Thoracic aorta (tissue), 2 donors: Measurements from ENCODE around the gene FOXQ1. TPM values are rescaled to one million over a fixed set of nuclear protein-coding genes. Genes with fewer than 3 reads are reported as not detected.

ENCODE experiments used
- ATAC-seq: fragments of 150-250 bp; one replicate; pipeline ENCODE4 v1.8.0; 2017; ENCODE audit warnings: low read depth; ENCODE audit not compliant: insufficient number of reproducible peaks, low FRiP score
- DNase-seq: peaks from one replicate; pipeline ENCODE4 v3.0.0-alpha.2; 2020; ENCODE audit warnings: low spot score
- H3K27ac ChIP-seq, 2 donors: fragments of 200-600 bp; sonication (generic); 1 replicate in 1 of 2; 2 replicates in 1 of 2; pipeline ENCODE4 v1.5.1; 2016; ENCODE audit warnings: mild to moderate bottlenecking in 2 of 2, moderate library complexity in 2 of 2
- H3K27me3 ChIP-seq: fragments of 200-600 bp; sonication (generic); replicated peaks from 2 replicates; pipeline ENCODE4 v1.6.0; 2016; ENCODE audit warnings: mild to moderate bottlenecking; ENCODE audit not compliant: insufficient read depth
- H3K36me3 ChIP-seq: fragments of 200-600 bp; sonication (generic); one replicate; pipeline ENCODE4 v1.5.1; 2016
- H3K4me1 ChIP-seq, 2 donors: fragments of 200-600 bp; sonication (generic); 1 replicate in 1 of 2; 2 replicates in 1 of 2; pipeline versions ENCODE4 v1.5.1 to v1.6.0; 2016; ENCODE audit warnings: low read depth in 2 of 2, mild to moderate bottlenecking in 1 of 2; ENCODE audit not compliant: control insufficient read depth in 1 of 2
- H3K4me3 ChIP-seq: fragments of 200-600 bp; sonication (generic); 2 replicates; pipeline ENCODE4 v1.5.1; 2016; ENCODE audit warnings: mild to moderate bottlenecking
- H3K9me3 ChIP-seq: fragments of 200-600 bp; sonication (generic); 2 replicates; pipeline ENCODE4 v1.5.1; 2016
- total RNA-seq, 2 donors: library from RNA; depleted of rRNA; stranded (reverse); fragments of >200 nt; gene quantifications; one replicate each; pipeline versions ENCODE4 v1.1.0 to v1.2.3, GENCODE V29; 2016
- TF ChIP-seq, protein P1 (sequence below): fragments of 200-600 bp; sonication (generic); IDR thresholded peaks from one replicate; pipeline ENCODE4 v1.5.1; 2019; ENCODE audit warnings: antibody characterized with exemption

The FOXQ1 gene
- total RNA-seq, 2 donors from 2014 or later: 5.1 TPM; not detected in 1

GRCh38 chr6:1271071-1271763 is 40.7 kb upstream of the FOXQ1 start:
- Histone ChIP-seq H3K27me3 (no peaks in the 10 kb centered on the region), H3K27ac (no peak overlapping the region), H3K9me3 (no peaks in the 10 kb centered on the region), H3K4me3 (no peak overlapping the region), H3K36me3 (no peaks in the 10 kb centered on the region), H3K4me1 (no peaks in the 10 kb centered on the region)
- ATAC-seq (no peak), DNase-seq (no peak)
- TF ChIP-seq, protein P1, sequence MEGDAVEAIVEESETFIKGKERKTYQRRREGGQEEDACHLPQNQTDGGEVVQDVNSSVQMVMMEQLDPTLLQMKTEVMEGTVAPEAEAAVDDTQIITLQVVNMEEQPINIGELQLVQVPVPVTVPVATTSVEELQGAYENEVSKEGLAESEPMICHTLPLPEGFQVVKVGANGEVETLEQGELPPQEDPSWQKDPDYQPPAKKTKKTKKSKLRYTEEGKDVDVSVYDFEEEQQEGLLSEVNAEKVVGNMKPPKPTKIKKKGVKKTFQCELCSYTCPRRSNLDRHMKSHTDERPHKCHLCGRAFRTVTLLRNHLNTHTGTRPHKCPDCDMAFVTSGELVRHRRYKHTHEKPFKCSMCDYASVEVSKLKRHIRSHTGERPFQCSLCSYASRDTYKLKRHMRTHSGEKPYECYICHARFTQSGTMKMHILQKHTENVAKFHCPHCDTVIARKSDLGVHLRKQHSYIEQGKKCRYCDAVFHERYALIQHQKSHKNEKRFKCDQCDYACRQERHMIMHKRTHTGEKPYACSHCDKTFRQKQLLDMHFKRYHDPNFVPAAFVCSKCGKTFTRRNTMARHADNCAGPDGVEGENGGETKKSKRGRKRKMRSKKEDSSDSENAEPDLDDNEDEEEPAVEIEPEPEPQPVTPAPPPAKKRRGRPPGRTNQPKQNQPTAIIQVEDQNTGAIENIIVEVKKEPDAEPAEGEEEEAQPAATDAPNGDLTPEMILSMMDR: no peak

- no peaks in the 10 kb centered on the region for H3K4me1 ChIP-seq
- no peaks in the 10 kb centered on the region for H3K36me3 ChIP-seq
- DNase-seq: no peak
- no peak overlapping the region for H3K27ac ChIP-seq
- ATAC-seq: no peak
- H3K27me3 ChIP-seq: no peaks in the 10 kb centered on the region
- H3K4me3 ChIP-seq: no peak overlapping the region
- H3K9me3 ChIP-seq: no peaks in the 10 kb centered on the region
- TF ChIP-seq, protein P1: no peak
Measured at GRCh38 chr6:1278061-1278720, 33.7 kb upstream of the FOXQ1 start.

- Histone ChIP-seq H3K9me3 (no peaks in the 10 kb centered on the region), H3K4me3 (no peak overlapping the region), H3K36me3 (no peaks in the 10 kb centered on the region), H3K27ac (no peak overlapping the region), H3K27me3 (no peaks in the 10 kb centered on the region), H3K4me1 (no peaks in the 10 kb centered on the region)
- TF ChIP-seq, protein P1: no peak
- DNase-seq (no peak), ATAC-seq (no peak)
Measured at GRCh38 chr6:1279065-1279464, 32.8 kb upstream of the FOXQ1 start.

DNA sequence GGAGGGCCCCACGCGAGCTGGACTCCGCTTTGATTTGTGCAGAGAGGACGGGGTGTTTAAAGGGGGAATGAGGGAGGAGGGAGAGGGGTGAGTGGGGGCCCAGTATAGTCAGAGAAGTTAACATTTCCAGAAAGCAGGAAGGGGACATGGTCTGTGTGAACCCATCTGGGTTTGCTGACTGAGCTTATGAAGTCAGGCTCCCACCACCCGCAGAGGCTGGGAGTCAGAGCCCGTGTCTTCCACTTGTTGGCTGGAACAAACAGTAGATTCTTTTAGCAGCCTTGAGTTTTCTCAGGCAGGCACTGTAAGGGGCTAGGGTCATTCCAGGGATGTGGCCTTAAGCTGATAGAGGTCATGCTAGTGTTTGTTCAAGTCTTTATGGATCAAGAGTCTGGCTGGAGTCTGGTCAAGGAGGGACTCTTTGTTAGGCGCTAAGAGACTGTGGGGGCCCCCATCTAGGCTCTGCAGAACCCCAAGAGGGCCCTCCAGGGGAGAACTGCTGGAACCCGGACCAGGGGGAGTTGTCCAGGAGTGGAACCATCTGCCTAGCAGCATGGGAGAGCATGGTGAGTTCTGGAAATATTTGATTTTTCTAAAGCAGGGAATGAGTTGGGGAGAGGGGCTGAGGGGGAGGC is 31.1 kb upstream of the FOXQ1 start:
- Histone ChIP-seq H3K36me3 (no peaks in the 10 kb centered on the region), H3K9me3 (no peaks in the 10 kb centered on the region), H3K4me1 (no peaks in the 10 kb centered on the region), H3K27me3 (no peaks in the 10 kb centered on the region), H3K4me3 (no peak overlapping the region), H3K27ac (no peak overlapping the region)
- DNase-seq (no peak), ATAC-seq (no peak)
- TF ChIP-seq, protein P1: no peak

DNA sequence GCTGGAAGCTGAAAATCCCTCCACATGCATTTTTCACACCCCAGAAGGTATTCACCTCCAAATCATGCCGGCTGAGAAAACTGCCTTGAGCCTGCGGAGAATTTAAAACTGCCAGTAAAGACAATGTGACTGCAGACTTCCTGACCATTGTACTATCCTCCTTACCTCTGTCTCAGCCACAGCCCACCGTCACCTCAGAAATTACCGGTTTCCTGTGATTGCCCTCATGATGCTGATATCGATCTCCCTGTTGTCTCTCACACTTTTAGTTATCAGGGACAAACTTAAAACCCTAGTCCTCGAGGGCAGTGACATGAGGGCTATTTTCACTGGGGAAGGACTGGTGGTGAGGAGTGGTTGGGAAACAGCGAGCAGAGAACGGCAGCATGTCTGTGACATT is 30.2 kb upstream of the FOXQ1 start:
- H3K27me3 ChIP-seq: no peaks in the 10 kb centered on the region

More for the DNA sequence above, 30.2 kb upstream of the FOXQ1 start:
- H3K27ac ChIP-seq: no peak overlapping the region
- ATAC-seq: no peak
- no peak overlapping the region for H3K4me3 ChIP-seq
- TF ChIP-seq, protein P1: no peak
- no peaks in the 10 kb centered on the region for H3K36me3 ChIP-seq
- DNase-seq: no peak
- H3K4me1 ChIP-seq: no peaks in the 10 kb centered on the region
- no peaks in the 10 kb centered on the region for H3K9me3 ChIP-seq
